ENCODE results near the gene PGAM5. TPM values are rescaled to one million over a fixed set of nuclear protein-coding genes. Genes with fewer than 3 reads are reported as not detected.
A peak's percentile ranks its signal among the peaks of the same experiment; 100 is the strongest.

The PGAM5 gene
- total and polyA plus RNA-seq, 9 of the 15 experiments (the other 6 are each of a cell fraction or from before 2014, with no cell fraction given) = 7.4 to 121 (median 69.5) TPM

GRCh38 chr12:132686825-132687210 lies 23.8 kb upstream of the PGAM5 start:
- Histone ChIP-seq H3K79me2 (ENCODE audit: control insufficient read depth, insufficient read depth, low read length) (peaks cover 65% of the 10 kb centered on the region), H4K20me1 (replicated peaks; ENCODE audit: control insufficient read depth, insufficient read depth, low read length) (peaks cover 7% of the 10 kb centered on the region), H3K27ac (ENCODE audit: extremely low read depth, low read depth, low read length) (peak overlapping the region; percentile 96), H3K4me3 (peak overlapping the region; percentile 92), H2AFZ (ENCODE audit: low read depth, low read length) (peak overlapping the region; percentile 63; the same call in 1 of the 2 replicates), H3K27me3 (ENCODE audit: control insufficient read depth in 2 of 2, insufficient read depth in 2 of 2, low read length in 2 of 2) (no peaks in the 10 kb centered on the region), H3K4me2 (ENCODE audit: insufficient read depth, low read length) (peak overlapping the region; percentile 94; the same call in 1 of the 2 replicates), H3K9ac (ENCODE audit: insufficient read depth in 1 of 2, low read depth in 2 of 2, low read length in 2 of 2) (peak overlapping the region; percentile 88 to 98), H3K36me3 (ENCODE audit: control insufficient read depth, insufficient read depth, low read length) (peaks cover 47% of the 10 kb centered on the region), H3K4me1 (replicated peaks in 1 of 2; ENCODE audit: control insufficient read depth in 2 of 2, insufficient read depth in 2 of 2, low read length in 2 of 2) (peaks cover 14 to 29% of the 10 kb centered on the region in 2 experiments; a peak in 4 of 5 replicates), H3K9me1 (ENCODE audit: control insufficient read depth, insufficient read depth, low read length) (peaks cover 6% of the 10 kb centered on the region), H3K9me3 (replicated peaks; ENCODE audit: control insufficient read depth, insufficient read depth, low read depth, low read length) (peaks cover 9% of the 10 kb centered on the region; the same call in 1 of the 2 replicates)
- no TSS peak for BruUV-seq (replicated peaks)
- peak; percentile 41 to 80 (median 70) for DNase-seq (ENCODE audit: extremely low read depth in 1 of 4, low spot score in 3 of 4)
- ChIA-PET POLR2A (interaction anchor here (0.6 to 0.7 kb wide), 2 partner anchors 24 to 150 kb away, joined by 3 to 4 read pairs; partner anchors contain the start of gene PGAM5), CTCF (ENCODE audit: low intra/inter-chr PET ratio) (no interaction called here)
- no peak for FAIRE-seq
- peak; percentile 79 for ATAC-seq
- 0% methylated on average over 2 of the region's 55 CpGs for WGBS (ENCODE audit: insufficient coverage, low coverage, missing lambda C conversion rate)
- in situ Hi-C loops (cut with MboI) = no loop called here
- TF ChIP-seq ZBTB7A (IDR thresholded peaks at IDR 0.05; ENCODE audit: borderline replicate concordance, control insufficient read depth, low read depth, low read length) = peak; percentile 40; the same call in 1 of the 2 replicates
- peak in 1 of 2 experiments; percentile 86; a peak in 1 of 4 replicates for TF ChIP-seq UBTF (IDR thresholded peaks at IDR 0.05; ENCODE audit: borderline replicate concordance in 1 of 2, low read depth in 2 of 2, low read length in 2 of 2)
- TF ChIP-seq ZFX (CRISPR knock-in tag; IDR thresholded peaks at IDR 0.05) = peak; percentile 58
- TF ChIP-seq ELK3 (CRISPR knock-in tag; IDR thresholded peaks at IDR 0.05) = no peak
- TF ChIP-seq ZBTB1 (CRISPR knock-in tag; IDR thresholded peaks at IDR 0.05; ENCODE audit: borderline replicate concordance, low read depth) = peak; percentile 70; the same call in 1 of the 2 replicates
- TF ChIP-seq SIN3A (IDR thresholded peaks at IDR 0.05; ENCODE audit: borderline replicate concordance in 2 of 2, control insufficient read depth in 1 of 2, low read depth in 2 of 2, low read length in 2 of 2) = 0 out of 4 replicates have a peak, but pooled peaks of 1 of the 2 experiments have one; percentile 26
- TF ChIP-seq SIN3B (IDR thresholded peaks at IDR 0.05; ENCODE audit: low read depth) = peak; percentile 79
- no peak for TF ChIP-seq ZNF318 (IDR thresholded peaks at IDR 0.05; ENCODE audit: borderline replicate concordance in 1 of 2, low read depth in 1 of 2)
- intact Hi-C loops (cut with micrococcal nuclease) = no loop called here
